B cell (primary cell): ENCODE data around the gene ABCG2.

Experiments
- CTCF ChIP-seq: fragments of 200-600 bp; IDR thresholded peaks from one replicate; pipeline ENCODE4 v1.8.0; 2022; ENCODE audit warnings: antibody characterized with exemption, mild to moderate bottlenecking
- EZH2 ChIP-seq: IDR thresholded peaks from 2 replicates; pipeline ENCODE4 v1.6.1; 2012; ENCODE audit warnings: borderline replicate concordance, low read depth, mild to moderate bottlenecking, moderate library complexity, low read length; ENCODE audit not compliant: insufficient read depth, poor library complexity, severe bottlenecking

DNA sequence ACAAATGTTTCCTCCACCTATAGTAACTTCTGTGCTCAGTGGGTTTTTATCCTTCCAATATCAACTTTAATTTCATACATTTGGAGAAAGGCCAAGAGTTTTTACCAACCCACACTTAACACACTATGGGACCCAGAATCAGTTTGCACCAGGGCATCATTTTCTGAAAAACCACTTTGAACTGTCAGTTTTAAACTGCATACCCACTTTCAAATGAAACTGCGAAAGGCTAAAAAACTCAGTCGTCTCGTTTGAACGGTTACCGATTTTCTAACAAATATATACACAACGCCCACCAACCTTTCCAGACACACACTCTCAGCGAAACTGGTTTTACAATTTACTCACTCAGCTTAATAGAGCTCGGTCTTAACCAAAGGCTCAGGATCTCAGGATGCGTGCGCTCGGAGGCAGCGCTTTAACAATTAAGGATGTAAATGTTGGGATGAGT, 376 bp downstream of the ABCG2 start:
- TF ChIP-seq CTCF (no peak), EZH2 (no peak)
